ENCODE measurements around the gene PRKG1. TPM values are rescaled to one million over a fixed set of nuclear protein-coding genes. Genes with fewer than 3 reads are reported as not detected.

Gene PRKG1
- total RNA-seq, 1 experiment from 2014 or later: 0.09 TPM

- Histone ChIP-seq H3K36me3 (ENCODE audit: control insufficient read depth, insufficient read depth, low read length) (no peaks in the 10 kb centered on the region), H3K4me3 (ENCODE audit: low read depth, low read length) (no peak overlapping the region), H3K4me1 (no peaks in the 10 kb centered on the region), H3K27me3 (replicated peaks; ENCODE audit: control insufficient read depth, insufficient read depth, low read length) (no peaks in the 10 kb centered on the region), H3K9me3 (no peaks in the 10 kb centered on the region)
- Mint-ChIP-seq H3K9me3 (ENCODE audit: unreplicated experiment) (no peaks in the 10 kb centered on the region), H3K4me1 (ENCODE audit: low read depth, unreplicated experiment) (peaks cover 10% of the 10 kb centered on the region), H3K27ac (ENCODE audit: unreplicated experiment) (no peak overlapping the region), H3K27me3 (ENCODE audit: insufficient read depth, unreplicated experiment) (peaks cover 3% of the 10 kb centered on the region), H3K4me3 (ENCODE audit: unreplicated experiment) (no peak overlapping the region), H3K36me3 (ENCODE audit: insufficient read depth, unreplicated experiment) (no peaks in the 10 kb centered on the region)
- BruUV-seq (replicated peaks): no TSS peak
- POLR2A ChIA-PET: no interaction called here
- DNase-seq: no peak
- CTCF ChIA-PET: no interaction called here
- TF ChIP-seq CTCF (IDR thresholded peaks at IDR 0.05; ENCODE audit: insufficient read depth in 1 of 2, low read depth in 1 of 2, low read length in 1 of 2, severe bottlenecking in 1 of 2, unreplicated experiment in 1 of 2): no peak
- intact Hi-C loops (cut with micrococcal nuclease; ENCODE audit: unreplicated experiment): no loop called here
Observed at GRCh38 chr10:51485668-51486067, 411.4 kb downstream of the PRKG1 start.

- no TSS peak for BruUV-seq (replicated peaks)
- Mint-ChIP-seq H3K4me3 (ENCODE audit: unreplicated experiment) (no peak overlapping the region), H3K4me1 (ENCODE audit: low read depth, unreplicated experiment) (peaks cover 10% of the 10 kb centered on the region), H3K9me3 (ENCODE audit: unreplicated experiment) (no peaks in the 10 kb centered on the region), H3K36me3 (ENCODE audit: insufficient read depth, unreplicated experiment) (no peaks in the 10 kb centered on the region), H3K27ac (ENCODE audit: unreplicated experiment) (no peak overlapping the region), H3K27me3 (ENCODE audit: insufficient read depth, unreplicated experiment) (no peaks in the 10 kb centered on the region)
- POLR2A ChIA-PET: no interaction called here
- Histone ChIP-seq H3K4me1 (no peaks in the 10 kb centered on the region), H3K36me3 (ENCODE audit: control insufficient read depth, insufficient read depth, low read length) (no peaks in the 10 kb centered on the region), H3K4me3 (ENCODE audit: low read depth, low read length) (no peak overlapping the region), H3K9me3 (no peaks in the 10 kb centered on the region), H3K27me3 (replicated peaks; ENCODE audit: control insufficient read depth, insufficient read depth, low read length) (no peaks in the 10 kb centered on the region)
- intact Hi-C loops (cut with micrococcal nuclease; ENCODE audit: unreplicated experiment): no loop called here
- DNase-seq: no peak
- no peak for TF ChIP-seq CTCF (IDR thresholded peaks at IDR 0.05; ENCODE audit: insufficient read depth in 1 of 2, low read depth in 1 of 2, low read length in 1 of 2, severe bottlenecking in 1 of 2, unreplicated experiment in 1 of 2)
- CTCF ChIA-PET: no interaction called here
Observed at GRCh38 chr10:51487576-51487975, 413.3 kb downstream of the PRKG1 start.

- Mint-ChIP-seq H3K4me1 (ENCODE audit: low read depth, unreplicated experiment) (peaks cover 10% of the 10 kb centered on the region), H3K4me3 (ENCODE audit: unreplicated experiment) (no peak overlapping the region), H3K27ac (ENCODE audit: unreplicated experiment) (no peak overlapping the region), H3K36me3 (ENCODE audit: insufficient read depth, unreplicated experiment) (no peaks in the 10 kb centered on the region), H3K9me3 (ENCODE audit: unreplicated experiment) (no peaks in the 10 kb centered on the region), H3K27me3 (ENCODE audit: insufficient read depth, unreplicated experiment) (no peaks in the 10 kb centered on the region)
- DNase-seq: no peak
- Histone ChIP-seq H3K27me3 (replicated peaks; ENCODE audit: control insufficient read depth, insufficient read depth, low read length) (no peaks in the 10 kb centered on the region), H3K4me3 (ENCODE audit: low read depth, low read length) (no peak overlapping the region), H3K36me3 (ENCODE audit: control insufficient read depth, insufficient read depth, low read length) (no peaks in the 10 kb centered on the region), H3K4me1 (no peaks in the 10 kb centered on the region), H3K9me3 (no peaks in the 10 kb centered on the region)
- intact Hi-C loops (cut with micrococcal nuclease; ENCODE audit: unreplicated experiment): no loop called here
- ChIA-PET POLR2A (no interaction called here), CTCF (no interaction called here)
- TF ChIP-seq CTCF (IDR thresholded peaks at IDR 0.05; ENCODE audit: insufficient read depth in 1 of 2, low read depth in 1 of 2, low read length in 1 of 2, severe bottlenecking in 1 of 2, unreplicated experiment in 1 of 2): no peak
- no TSS peak for BruUV-seq (replicated peaks)
Observed at GRCh38 chr10:51488766-51489408, 414.6 kb downstream of the PRKG1 start.

Data from Caco-2 (cell line).